DND-41 (cell line): Measurements from ENCODE around the gene TARDBP.

Experiments used
- CTCF ChIP-seq: IDR thresholded peaks from 2 replicates; pipeline ENCODE4 v1.5.1; 2012; ENCODE audit warnings: borderline replicate concordance, low read length, moderate library complexity, mild to moderate bottlenecking; ENCODE audit not compliant: poor library complexity, severe bottlenecking; ENCODE audit errors: extremely low read depth
- EZH2 ChIP-seq: IDR thresholded peaks from 3 replicates; pipeline ENCODE4 v1.6.1; 2012; ENCODE audit warnings: borderline replicate concordance, low read depth, mild to moderate bottlenecking, moderate library complexity, low read length, inconsistent platforms; ENCODE audit not compliant: severe bottlenecking

GRCh38 chr1:10978719-10979118, 33.7 kb upstream of the TARDBP start:
- no peak for TF ChIP-seq CTCF
- TF ChIP-seq EZH2: no peak
